K562 (cell line): ENCODE measurements around the gene MT1A. TPM values are rescaled to one million over a fixed set of nuclear protein-coding genes. Genes with fewer than 3 reads are reported as not detected.

Experiments used
- ATAC-seq: fragments of 200-7000 bp; cut with Tn5 transposase; 3 replicates; pipeline ENCODE4 v1.9.1; 2020; ENCODE audit warnings: moderate library complexity
- BruUV-seq: library from RNA; stranded (reverse); fragments of 400-500 nt; replicated peaks from 2 replicates; lab custom pipeline; 2021; lab: Mats Ljungman, UMichigan
- CTCF ChIA-PET: fragments of 300-600 bp; formaldehyde crosslinking; extraction: SDS; loops from one replicate; lab custom pipeline; 2021; ENCODE audit warnings: low intra/inter-chr PET ratio; lab: Yijun Ruan, JAX
- POLR2A ChIA-PET: fragments of 300-600, 350-650 bp; sonication (Branson Sonifier 250); formaldehyde crosslinking; extraction: SDS; loops from one replicate; lab custom pipeline; 2021; ENCODE audit warnings: antibody characterized with exemption, inconsistent platforms; lab: Yijun Ruan, JAX
- DNase-seq, 4 experiments: peaks; one replicate each; pipeline versions ENCODE4 v3.0.0 to v3.0.0-alpha.2; 2011 to 2018; ENCODE audit warnings: low spot score in 3 of 4, mixed read lengths in 3 of 4; ENCODE audit errors: extremely low read depth in 1 of 4
- FAIRE-seq: peaks from 2 replicates; lab custom pipeline; 2011; peaks lifted over from hg19 to GRCh38; lab: Jason Lieb, UNC
- H2AFZ ChIP-seq: 2 replicates; pipeline ENCODE4 v1.6.0; 2011; ENCODE audit warnings: low read depth, low read length, control low read depth, inconsistent platforms
- H3K27ac ChIP-seq: fragments of 200-600 bp; 3 replicates; pipeline ENCODE4 v1.8.0; 2011; ENCODE audit warnings: low read depth, mild to moderate bottlenecking, control low read depth, inconsistent platforms, low read length, moderate library complexity, mixed read lengths; ENCODE audit errors: extremely low read depth
- H3K27me3 ChIP-seq, 2 experiments: fragments of 300-600 bp in 1 of 2; 2 replicates in 1 of 2; 3 replicates in 1 of 2; pipeline versions ENCODE4 v1.6.0 to v1.8.0; 2011; ENCODE audit warnings: inconsistent platforms in 2 of 2, low read length in 2 of 2, mild to moderate bottlenecking in 1 of 2, mixed read lengths in 1 of 2, moderate library complexity in 1 of 2; ENCODE audit not compliant: control insufficient read depth in 2 of 2, insufficient read depth in 2 of 2
- H3K36me3 ChIP-seq: fragments of 300-600 bp; 3 replicates; pipeline ENCODE4 v1.8.0; 2011; ENCODE audit warnings: mild to moderate bottlenecking, low read length, inconsistent platforms; ENCODE audit not compliant: control insufficient read depth, insufficient read depth
- H3K4me1 ChIP-seq, 2 experiments: fragments of 200-600 bp in 1 of 2; replicated peaks in 1 of 2; 2 replicates in 1 of 2; 3 replicates in 1 of 2; pipeline versions ENCODE4 v1.5.1 to v1.8.0; 2011; ENCODE audit warnings: inconsistent platforms in 2 of 2, low read length in 2 of 2, mild to moderate bottlenecking in 1 of 2, mixed read lengths in 1 of 2, moderate library complexity in 1 of 2; ENCODE audit not compliant: control insufficient read depth in 2 of 2, insufficient read depth in 2 of 2
- H3K4me2 ChIP-seq: 2 replicates; pipeline ENCODE4 v1.6.1; 2011; ENCODE audit warnings: low read length, control low read depth, inconsistent platforms, mixed read lengths; ENCODE audit not compliant: insufficient read depth
- H3K4me3 ChIP-seq: fragments of 200-600 bp; sonication (generic), shearing (Covaris generic); 2 replicates; pipeline ENCODE4 v1.5.1; 2016; ENCODE audit warnings: control low read depth, inconsistent platforms
- H3K79me2 ChIP-seq: fragments of 200-600 bp; 3 replicates; pipeline ENCODE4 v1.8.0; 2011; ENCODE audit warnings: low read length, inconsistent platforms; ENCODE audit not compliant: control insufficient read depth, insufficient read depth
- H3K9ac ChIP-seq, 2 experiments: 2 replicates each; pipeline versions ENCODE4 v1.6.0 to v1.6.1; 2011; ENCODE audit warnings: low read depth in 2 of 2, low read length in 2 of 2, control low read depth in 1 of 2, inconsistent platforms in 1 of 2, mild to moderate bottlenecking in 1 of 2, mixed read lengths in 1 of 2; ENCODE audit not compliant: insufficient read depth in 1 of 2
- H3K9me1 ChIP-seq: one replicate; pipeline ENCODE4 v1.6.0; 2011; ENCODE audit warnings: inconsistent platforms, mild to moderate bottlenecking, low read length, moderate library complexity; ENCODE audit not compliant: control insufficient read depth, insufficient read depth
- H3K9me3 ChIP-seq: replicated peaks from 2 replicates; pipeline ENCODE4 v1.5.1; 2011; ENCODE audit warnings: low read depth, low read length, inconsistent platforms; ENCODE audit not compliant: control insufficient read depth, insufficient read depth
- H4K20me1 ChIP-seq: replicated peaks from 2 replicates; pipeline ENCODE4 v1.6.1; 2011; ENCODE audit warnings: low read length, inconsistent platforms, mixed read lengths; ENCODE audit not compliant: control insufficient read depth, insufficient read depth
- ADNP ChIP-seq: fragments of 200-800 bp; sonication (Bioruptor generic); IDR thresholded peaks from 2 replicates; pipeline ENCODE4 v1.6.1; 2016; ENCODE audit warnings: missing genetic modification characterization, missing compliant biosample characterization
- ARID3A ChIP-seq: IDR thresholded peaks from 2 replicates; pipeline ENCODE4 v1.6.1; 2012; ENCODE audit warnings: low read depth, low read length, improper control_type of control experiment, borderline replicate concordance
- ATF1 ChIP-seq, 2 experiments: fragments of 450-650 bp in 1 of 2; IDR thresholded peaks; 2 replicates each; pipeline ENCODE4 v1.6.1; 2016; ENCODE audit warnings: missing compliant biosample characterization in 1 of 2, missing genetic modification characterization in 1 of 2
- CXXC5 ChIP-seq: fragments of 250-450 bp; sonication (Bioruptor Pico); IDR thresholded peaks from 2 replicates; pipeline ENCODE4 v1.8.0; 2022; ENCODE audit warnings: inconsistent platforms, mild to moderate bottlenecking, moderate library complexity
- FOXK2 ChIP-seq, 2 experiments: fragments of 450-650 bp; IDR thresholded peaks in 1 of 2; conservative IDR thresholded peaks in 1 of 2; 2 replicates each; pipeline ENCODE4 v1.6.1; 2016; ENCODE audit warnings: low read depth in 2 of 2, mild to moderate bottlenecking in 1 of 2
- MAFF ChIP-seq: IDR thresholded peaks from 2 replicates; pipeline ENCODE4 v1.6.1; 2012; ENCODE audit warnings: low read length, improper control_type of control experiment
- MBD1 ChIP-seq: fragments of 250-450 bp; sonication (Bioruptor Pico); IDR thresholded peaks from 2 replicates; pipeline ENCODE4 v1.8.0; 2022; ENCODE audit warnings: inconsistent platforms
- NBN ChIP-seq: fragments of 450-650 bp; IDR thresholded peaks from 2 replicates; pipeline ENCODE4 v1.6.1; 2016; ENCODE audit warnings: low read depth, mild to moderate bottlenecking
- NCOA2 ChIP-seq, 2 experiments: fragments of 450-650 bp; IDR thresholded peaks; 2 replicates each; pipeline ENCODE4 v1.6.1; 2018; ENCODE audit warnings: mild to moderate bottlenecking in 2 of 2, moderate library complexity in 1 of 2; ENCODE audit not compliant: partially characterized antibody in 2 of 2
- NFIX ChIP-seq: fragments of 250-450 bp; sonication (Bioruptor Pico); IDR thresholded peaks from 2 replicates; pipeline ENCODE4 v1.4.0; 2020; ENCODE audit warnings: low read depth, mild to moderate bottlenecking, moderate library complexity
- NFRKB ChIP-seq: fragments of 450-650 bp; IDR thresholded peaks from 2 replicates; pipeline ENCODE4 v1.6.1; 2016; ENCODE audit warnings: low read depth
- NFYB ChIP-seq: IDR thresholded peaks from 2 replicates; pipeline ENCODE4 v1.6.1; 2011; ENCODE audit warnings: mild to moderate bottlenecking, moderate library complexity; ENCODE audit not compliant: insufficient read length; ENCODE audit errors: extremely low read depth
- RBBP5 ChIP-seq: fragments of 200-600 bp; sonication (generic); IDR thresholded peaks from 2 replicates; pipeline ENCODE4 v1.6.1; 2012; ENCODE audit warnings: borderline replicate concordance, mild to moderate bottlenecking, low read length, control low read depth, inconsistent platforms; ENCODE audit not compliant: insufficient read depth, poor library complexity, severe bottlenecking
- SAP30 ChIP-seq: fragments of 200-600 bp; sonication (generic); IDR thresholded peaks from 2 replicates; pipeline ENCODE4 v1.6.1; 2012; ENCODE audit warnings: borderline replicate concordance, low read depth, mild to moderate bottlenecking, moderate library complexity, low read length, control low read depth, inconsistent platforms; ENCODE audit not compliant: insufficient read depth, poor library complexity, severe bottlenecking
- SPI1 ChIP-seq: IDR thresholded peaks from 2 replicates; pipeline ENCODE4 v1.6.1; 2011; ENCODE audit warnings: low read depth, low read length, control low read depth, borderline replicate concordance
- TBL1XR1 ChIP-seq, 2 experiments: IDR thresholded peaks; 2 replicates each; pipeline ENCODE4 v1.6.1; 2012; ENCODE audit warnings: improper control_type of control experiment in 2 of 2, low read length in 2 of 2, mild to moderate bottlenecking in 1 of 2
- ZNF165 ChIP-seq: fragments of 250-450 bp; sonication (Bioruptor Pico); IDR thresholded peaks from 2 replicates; pipeline ENCODE4 v1.4.0; 2020; ENCODE audit warnings: borderline replicate concordance
- ZNF175 ChIP-seq: fragments of 200-800 bp; sonication (Bioruptor generic); IDR thresholded peaks from 2 replicates; pipeline ENCODE4 v1.6.1; 2016; ENCODE audit warnings: low read depth, mild to moderate bottlenecking, missing genetic modification characterization, missing compliant biosample characterization
- ZNF586 ChIP-seq: fragments of 450-650 bp; formaldehyde crosslinking; conservative IDR thresholded peaks from 2 replicates; pipeline ENCODE4 v1.4.0; 2020; ENCODE audit warnings: mild to moderate bottlenecking, moderate library complexity
- ZNF699 ChIP-seq: fragments of 250-450 bp; sonication (Bioruptor Pico); IDR thresholded peaks from 2 replicates; pipeline ENCODE4 v1.8.0; 2021; ENCODE audit warnings: mild to moderate bottlenecking, moderate library complexity; ENCODE audit not compliant: insufficient replicate concordance
- ZNF785 ChIP-seq: fragments of 250-450 bp; sonication (Bioruptor Pico); IDR thresholded peaks from 2 replicates; pipeline ENCODE4 v1.4.0; 2020; ENCODE audit warnings: mild to moderate bottlenecking
- WGBS: fragments of 100-300 bp; shearing (Covaris generic); methylation state at CpG from one replicate; pipeline ENCODE4 v1.1.6; 2016; ENCODE audit warnings: low coverage, mixed read lengths; ENCODE audit not compliant: insufficient coverage; ENCODE audit errors: missing lambda C conversion rate; 5-methylcytosine and 5-hydroxymethylcytosine counted together
- in situ Hi-C: fragments of 300-500 bp; cut with MboI; formaldehyde crosslinking; loops from 4 replicates; pipeline ENCODE4 v1.15.0; 2018; ENCODE audit warnings: inconsistent platforms, mixed read lengths
- intact Hi-C: fragments of 100-400 bp; cut with micrococcal nuclease; formaldehyde crosslinking; loops from 2 replicates; pipeline ENCODE4 v1.14.2; 2022
- polyA plus RNA-seq, 8 experiments: library from polyadenylated mRNA; depleted of rRNA in 4 of 8; stranded (reverse) in 5 of 8; unstranded in 3 of 8; fragments of >200 nt; fragmentation: Nextera tagmentation in 2 of 8; fragmentation: Illumina TruSeq in 1 of 8; extraction: Ambion mirVana in 2 of 8; extraction: Trizol in 1 of 8; gene quantifications; 2 replicates each; pipeline versions ENCODE4 v1.2.1 to v1.2.3, GENCODE V29; 2011 to 2014; ENCODE audit warnings: inconsistent platforms in 1 of 8, missing spikeins in 1 of 8
- total RNA-seq, 7 experiments: library from RNA; depleted of rRNA in 6 of 7; stranded (reverse); fragments of >200 nt in 6 of 7; fragmentation: Illumina TruSeq in 2 of 7; extraction: Trizol in 2 of 7; gene quantifications; 2 replicates each; pipeline versions ENCODE4 v1.2.1 to v1.2.3, GENCODE V29; 2011 to 2021; ENCODE audit warnings: low replicate concordance in 1 of 7

MT1A gene
- total and polyA plus RNA-seq, 9 of the 15 experiments (the other 6 are each of a cell fraction or from before 2014, with no cell fraction given), result 0.23 TPM; not detected in 8

- ChIA-PET POLR2A (interaction anchor here (0.7 to 1.5 kb wide), 2 partner anchors 14 to 155 kb away, joined by 3 read pairs; partner anchors contain the start of genes NUDT21 and OGFOD1), CTCF (no interaction called here)
- no peak overlapping the region for H3K9ac ChIP-seq
- peaks cover 27 to 29% of the 10 kb centered on the region in 2 experiments for H3K4me1 ChIP-seq
- H4K20me1 ChIP-seq, result no peaks in the 10 kb centered on the region
- WGBS, result 36% methylated on average over 3 of the region's 3 CpGs
- intact Hi-C loops, result no loop called here
- no peaks in the 10 kb centered on the region for H3K9me1 ChIP-seq
- H2AFZ ChIP-seq, result 0 out of 2 replicates have a peak overlapping the region, but pooled peaks have one; percentile 21
- H3K27me3 ChIP-seq, result peaks cover 3 to 5% of the 10 kb centered on the region in 2 experiments; a peak in 2 of 5 replicates
- in situ Hi-C loops, result no loop called here
- no peaks in the 10 kb centered on the region for H3K36me3 ChIP-seq
- H3K4me3 ChIP-seq, result no peak overlapping the region
- no peak for ATAC-seq
- no peak for FAIRE-seq
- BruUV-seq, result no TSS peak
- no peak for DNase-seq
- no peak overlapping the region for H3K4me2 ChIP-seq
- H3K27ac ChIP-seq, result no peak overlapping the region
- H3K9me3 ChIP-seq, result no peaks in the 10 kb centered on the region
- no peaks in the 10 kb centered on the region for H3K79me2 ChIP-seq
- TF ChIP-seq TBL1XR1 (IDR thresholded peaks at IDR 0.05; ENCODE audit: low read length in 2 of 2) (no peak), ZNF586 (CRISPR knock-in tag) (no peak), MBD1 (no peak), FOXK2 (conservative IDR thresholded peaks at IDR 0.05 in 1 of 2, IDR thresholded peaks at IDR 0.05 in 1 of 2; ENCODE audit: low read depth in 2 of 2) (no peak), SPI1 (no peak), NFIX (no peak), ZNF785 (no peak), RBBP5 (no peak), NFYB (no peak), ZNF165 (no peak), MAFF (no peak), ZNF175 (no peak), ATF1 (CRISPR knock-in tag; IDR thresholded peaks at IDR 0.05) (no peak), ATF1 (tag; IDR thresholded peaks at IDR 0.05) (peak; percentile 54; the same call in 1 of the 2 replicates), ZNF699 (CRISPR knock-in tag) (no peak), NFRKB (no peak), SAP30 (no peak), ARID3A (no peak), ADNP (tag) (no peak), NBN (no peak), NCOA2 (IDR thresholded peaks at IDR 0.05; ENCODE audit: partially characterized antibody in 2 of 2) (no peak), CXXC5 (CRISPR knock-in tag) (no peak)
Observed at GRCh38 chr16:56606071-56606475, 32.4 kb upstream of the MT1A start.
